ENCODE results near the gene RAB44.

RAB44 gene

DNA sequence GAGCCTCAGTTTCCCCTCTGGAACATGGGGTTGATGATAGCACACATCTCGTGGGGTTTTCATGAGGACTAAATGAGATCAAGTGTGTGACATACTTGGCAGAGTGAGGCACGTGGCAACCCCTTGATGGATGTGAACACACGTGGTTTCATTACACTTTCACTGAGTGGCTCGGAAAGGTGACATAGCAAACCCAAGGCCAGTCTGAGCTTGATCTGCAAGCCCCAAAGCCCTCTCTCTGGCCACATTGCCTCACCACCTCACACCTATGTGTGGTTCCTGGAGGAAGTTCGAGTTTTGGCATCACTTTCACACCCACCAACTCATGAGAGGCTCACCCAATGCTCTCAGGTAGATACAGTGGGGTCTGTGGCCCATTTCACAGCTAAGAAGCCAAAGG lies 81.6 kb downstream of the RAB44 start:
- TF ChIP-seq, protein P1, sequence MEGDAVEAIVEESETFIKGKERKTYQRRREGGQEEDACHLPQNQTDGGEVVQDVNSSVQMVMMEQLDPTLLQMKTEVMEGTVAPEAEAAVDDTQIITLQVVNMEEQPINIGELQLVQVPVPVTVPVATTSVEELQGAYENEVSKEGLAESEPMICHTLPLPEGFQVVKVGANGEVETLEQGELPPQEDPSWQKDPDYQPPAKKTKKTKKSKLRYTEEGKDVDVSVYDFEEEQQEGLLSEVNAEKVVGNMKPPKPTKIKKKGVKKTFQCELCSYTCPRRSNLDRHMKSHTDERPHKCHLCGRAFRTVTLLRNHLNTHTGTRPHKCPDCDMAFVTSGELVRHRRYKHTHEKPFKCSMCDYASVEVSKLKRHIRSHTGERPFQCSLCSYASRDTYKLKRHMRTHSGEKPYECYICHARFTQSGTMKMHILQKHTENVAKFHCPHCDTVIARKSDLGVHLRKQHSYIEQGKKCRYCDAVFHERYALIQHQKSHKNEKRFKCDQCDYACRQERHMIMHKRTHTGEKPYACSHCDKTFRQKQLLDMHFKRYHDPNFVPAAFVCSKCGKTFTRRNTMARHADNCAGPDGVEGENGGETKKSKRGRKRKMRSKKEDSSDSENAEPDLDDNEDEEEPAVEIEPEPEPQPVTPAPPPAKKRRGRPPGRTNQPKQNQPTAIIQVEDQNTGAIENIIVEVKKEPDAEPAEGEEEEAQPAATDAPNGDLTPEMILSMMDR (conservative IDR thresholded peaks at IDR 0.05; ENCODE audit: control insufficient read depth, insufficient read depth, low read depth, low read length), result no peak
- no peak for DNase-seq (ENCODE audit: low read depth)
- no peak overlapping the region for H3K4me3 ChIP-seq (ENCODE audit: control insufficient read depth, low read depth, low read length)

DNA sequence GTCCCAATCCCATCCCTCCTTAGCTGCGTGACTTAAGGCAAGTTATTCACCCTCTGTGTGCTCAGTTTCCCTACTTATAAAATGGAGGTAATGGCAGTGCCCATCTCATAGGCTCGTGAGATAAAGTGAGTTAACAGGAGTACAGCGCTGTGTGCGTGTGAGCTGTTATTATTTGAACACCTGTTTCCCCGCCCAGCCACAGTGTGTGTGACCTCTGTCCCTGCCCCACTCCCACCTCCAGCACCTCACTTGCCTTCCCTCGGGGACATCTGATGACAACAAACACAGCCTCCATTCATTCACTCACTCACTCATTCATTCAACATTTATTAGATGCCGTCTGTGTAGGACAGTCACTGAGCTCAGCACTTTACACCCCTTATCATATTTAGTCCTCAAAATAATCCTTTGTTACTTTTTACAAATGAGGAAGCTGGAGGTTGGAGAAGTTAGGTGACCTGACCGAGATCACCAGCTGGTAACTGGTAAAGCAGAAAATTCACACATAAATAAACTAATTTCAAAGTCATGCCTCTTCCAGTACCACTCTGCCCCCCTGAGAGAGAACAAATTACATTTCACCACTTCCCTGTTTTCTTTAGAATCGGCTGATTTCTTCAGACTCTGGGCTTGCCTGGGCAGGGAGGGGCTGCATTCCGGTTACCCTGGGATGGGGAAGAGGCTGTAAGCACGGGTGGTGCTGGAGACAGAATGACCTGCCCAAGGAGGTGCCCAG lies 83.0 kb downstream of the RAB44 start:
- DNase-seq (ENCODE audit: low read depth), result no peak
- TF ChIP-seq, protein P1 (conservative IDR thresholded peaks at IDR 0.05; ENCODE audit: control insufficient read depth, insufficient read depth, low read depth, low read length), result no peak
- no peak overlapping the region for H3K4me3 ChIP-seq (ENCODE audit: control insufficient read depth, low read depth, low read length)

DNA sequence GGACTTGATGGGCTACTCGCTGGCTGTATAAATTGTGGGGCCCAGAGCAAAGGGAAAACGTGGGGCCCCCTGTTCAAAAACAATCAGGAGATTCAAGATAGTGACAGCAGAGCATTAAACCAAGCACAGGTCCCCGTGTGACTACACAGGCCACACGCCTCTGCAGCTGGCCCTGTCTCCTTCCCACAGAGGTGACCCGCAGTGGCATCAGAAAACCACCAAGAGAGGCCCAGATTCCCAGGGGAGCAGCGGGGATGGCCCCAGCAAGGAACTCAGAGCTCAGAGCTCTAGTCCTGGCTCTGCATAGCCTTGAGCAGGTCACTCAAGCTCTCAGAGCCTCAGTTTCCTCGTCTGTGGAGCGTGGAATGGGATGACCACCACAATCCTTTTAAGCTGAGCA lies 84.0 kb downstream of the RAB44 start:
- H3K4me3 ChIP-seq (ENCODE audit: control insufficient read depth, low read depth, low read length), result no peak overlapping the region
- TF ChIP-seq, protein P1 (conservative IDR thresholded peaks at IDR 0.05; ENCODE audit: control insufficient read depth, insufficient read depth, low read depth, low read length), result no peak
- DNase-seq (ENCODE audit: low read depth), result no peak

Data from fibroblast of mammary gland (primary cell).